Measurements from ENCODE around the gene ARFGEF3.
"Not testable (repeated sequence)": the region's sequence is repeated elsewhere in the genome, so short reads cannot be mapped to it uniquely, and the experiment has no call there.

ARFGEF3 gene

DNA sequence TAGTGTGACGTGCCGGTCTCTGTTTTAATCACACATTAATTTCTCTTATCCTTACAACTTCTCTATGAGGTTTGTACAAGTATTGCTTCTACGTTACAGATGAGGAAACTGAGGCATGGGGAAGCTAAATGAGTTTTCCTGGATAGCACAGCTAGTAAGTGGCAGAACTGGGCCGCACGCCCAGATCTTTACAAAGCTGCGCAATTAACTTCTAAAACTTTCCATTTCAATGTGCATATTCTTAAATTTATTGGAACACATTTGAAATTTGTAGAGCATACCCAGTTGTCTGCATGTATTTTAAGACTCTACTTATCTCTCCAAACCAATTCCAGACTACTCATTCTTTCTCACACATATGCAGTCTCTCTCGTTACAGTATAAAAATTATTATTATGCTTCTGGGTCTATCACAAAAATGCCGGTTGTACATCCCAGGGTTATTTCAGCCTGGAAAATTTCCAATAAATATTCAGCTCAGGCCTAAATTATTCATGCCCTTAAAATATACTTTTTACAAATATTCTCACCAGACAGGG is 44.3 kb upstream of the ARFGEF3 start:
- H3K4me3 ChIP-seq (ENCODE audit: low read depth, low read length): no peak overlapping the region
- H3K9me3 ChIP-seq (ENCODE audit: control insufficient read depth, insufficient read depth, low read depth, low read length): no peaks in the 10 kb centered on the region
- no peak for TF ChIP-seq ZSCAN23 (tag by site-specific recombination; IDR thresholded peaks at IDR 0.05)
- TF ChIP-seq ZNF555 (tag by site-specific recombination; conservative IDR thresholded peaks at IDR 0.05): no peak
- no peak for TF ChIP-seq ZNF324 (tag by site-specific recombination; IDR thresholded peaks at IDR 0.05)
- TF ChIP-seq, protein P1, sequence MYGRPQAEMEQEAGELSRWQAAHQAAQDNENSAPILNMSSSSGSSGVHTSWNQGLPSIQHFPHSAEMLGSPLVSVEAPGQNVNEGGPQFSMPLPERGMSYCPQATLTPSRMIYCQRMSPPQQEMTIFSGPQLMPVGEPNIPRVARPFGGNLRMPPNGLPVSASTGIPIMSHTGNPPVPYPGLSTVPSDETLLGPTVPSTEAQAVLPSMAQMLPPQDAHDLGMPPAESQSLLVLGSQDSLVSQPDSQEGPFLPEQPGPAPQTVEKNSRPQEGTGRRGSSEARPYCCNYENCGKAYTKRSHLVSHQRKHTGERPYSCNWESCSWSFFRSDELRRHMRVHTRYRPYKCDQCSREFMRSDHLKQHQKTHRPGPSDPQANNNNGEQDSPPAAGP (tag by site-specific recombination; IDR thresholded peaks at IDR 0.05): no peak
- no peak for TF ChIP-seq ZNF140 (tag by site-specific recombination; IDR thresholded peaks at IDR 0.05)
- TF ChIP-seq SALL2 (tag by site-specific recombination; IDR thresholded peaks at IDR 0.05; ENCODE audit: borderline replicate concordance): no peak
- TF ChIP-seq ZNF335 (tag by site-specific recombination; conservative IDR thresholded peaks at IDR 0.05): no peak
- TF ChIP-seq ZNF510 (tag by site-specific recombination; IDR thresholded peaks at IDR 0.05; ENCODE audit: insufficient replicate concordance): no peak
- TF ChIP-seq ZNF221 (tag by site-specific recombination; IDR thresholded peaks at IDR 0.05; ENCODE audit: borderline replicate concordance): no peak
- no peak for TF ChIP-seq HOXD13 (CRISPR knock-in tag; IDR thresholded peaks at IDR 0.05; ENCODE audit: borderline replicate concordance)
- TF ChIP-seq, protein P2, sequence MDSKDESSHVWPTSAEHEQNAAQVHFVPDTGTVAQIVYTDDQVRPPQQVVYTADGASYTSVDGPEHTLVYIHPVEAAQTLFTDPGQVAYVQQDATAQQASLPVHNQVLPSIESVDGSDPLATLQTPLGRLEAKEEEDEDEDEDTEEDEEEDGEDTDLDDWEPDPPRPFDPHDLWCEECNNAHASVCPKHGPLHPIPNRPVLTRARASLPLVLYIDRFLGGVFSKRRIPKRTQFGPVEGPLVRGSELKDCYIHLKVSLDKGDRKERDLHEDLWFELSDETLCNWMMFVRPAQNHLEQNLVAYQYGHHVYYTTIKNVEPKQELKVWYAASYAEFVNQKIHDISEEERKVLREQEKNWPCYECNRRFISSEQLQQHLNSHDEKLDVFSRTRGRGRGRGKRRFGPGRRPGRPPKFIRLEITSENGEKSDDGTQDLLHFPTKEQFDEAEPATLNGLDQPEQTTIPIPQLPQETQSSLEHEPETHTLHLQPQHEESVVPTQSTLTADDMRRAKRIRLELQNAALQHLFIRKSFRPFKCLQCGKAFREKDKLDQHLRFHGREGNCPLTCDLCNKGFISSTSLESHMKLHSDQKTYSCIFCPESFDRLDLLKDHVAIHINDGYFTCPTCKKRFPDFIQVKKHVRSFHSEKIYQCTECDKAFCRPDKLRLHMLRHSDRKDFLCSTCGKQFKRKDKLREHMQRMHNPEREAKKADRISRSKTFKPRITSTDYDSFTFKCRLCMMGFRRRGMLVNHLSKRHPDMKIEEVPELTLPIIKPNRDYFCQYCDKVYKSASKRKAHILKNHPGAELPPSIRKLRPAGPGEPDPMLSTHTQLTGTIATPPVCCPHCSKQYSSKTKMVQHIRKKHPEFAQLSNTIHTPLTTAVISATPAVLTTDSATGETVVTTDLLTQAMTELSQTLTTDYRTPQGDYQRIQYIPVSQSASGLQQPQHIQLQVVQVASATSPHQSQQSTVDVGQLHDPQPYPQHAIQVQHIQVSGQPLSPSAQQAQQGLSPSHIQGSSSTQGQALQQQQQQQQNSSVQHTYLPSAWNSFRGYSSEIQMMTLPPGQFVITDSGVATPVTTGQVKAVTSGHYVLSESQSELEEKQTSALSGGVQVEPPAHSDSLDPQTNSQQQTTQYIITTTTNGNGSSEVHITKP (tag by site-specific recombination; IDR thresholded peaks at IDR 0.05): no peak
- no peak for TF ChIP-seq ZSCAN16 (tag by site-specific recombination; IDR thresholded peaks at IDR 0.05)
- no peak for TF ChIP-seq ZNF174 (tag by site-specific recombination; IDR thresholded peaks at IDR 0.05)
- TF ChIP-seq ZNF776 (tag by site-specific recombination; IDR thresholded peaks at IDR 0.05; ENCODE audit: borderline replicate concordance): no peak
- no peak for TF ChIP-seq KLF7 (tag by site-specific recombination; IDR thresholded peaks at IDR 0.05; ENCODE audit: borderline replicate concordance)
- TF ChIP-seq ZNF266 (tag by site-specific recombination; IDR thresholded peaks at IDR 0.05; ENCODE audit: low read depth): no peak
- no peak for TF ChIP-seq ZNF768 (tag by site-specific recombination; IDR thresholded peaks at IDR 0.05)
- TF ChIP-seq GLI2 (tag by site-specific recombination; IDR thresholded peaks at IDR 0.05; ENCODE audit: borderline replicate concordance, low read depth): no peak
- TF ChIP-seq ZBTB21 (tag by site-specific recombination; IDR thresholded peaks at IDR 0.05): no peak
- TF ChIP-seq, protein P3, sequence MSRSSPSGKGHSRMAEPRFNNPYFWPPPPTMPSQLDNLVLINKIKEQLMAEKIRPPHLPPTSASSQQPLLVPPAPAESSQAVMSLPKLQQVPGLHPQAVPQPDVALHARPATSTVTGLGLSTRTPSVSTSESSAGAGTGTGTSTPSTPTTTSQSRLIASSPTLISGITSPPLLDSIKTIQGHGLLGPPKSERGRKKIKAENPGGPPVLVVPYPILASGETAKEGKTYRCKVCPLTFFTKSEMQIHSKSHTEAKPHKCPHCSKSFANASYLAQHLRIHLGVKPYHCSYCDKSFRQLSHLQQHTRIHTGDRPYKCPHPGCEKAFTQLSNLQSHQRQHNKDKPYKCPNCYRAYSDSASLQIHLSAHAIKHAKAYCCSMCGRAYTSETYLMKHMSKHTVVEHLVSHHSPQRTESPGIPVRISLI (tag by site-specific recombination; IDR thresholded peaks at IDR 0.05): no peak
- ChIA-PET CTCF (interaction anchor here (0.6 to 5.2 kb wide), 24 partner anchors 7 to 1247 kb away, joined by 3 to 57 read pairs (median 8); partner anchors contain the start of gene HEBP2), POLR2A (no interaction called here)
- H3K4me1 ChIP-seq (ENCODE audit: control insufficient read depth, insufficient read depth, low read length): no peaks in the 10 kb centered on the region
- H3K36me3 ChIP-seq (ENCODE audit: control insufficient read depth in 2 of 2, insufficient read depth in 1 of 2, low read length in 2 of 2): no peaks in the 10 kb centered on the region
- no peak overlapping the region for H3K27ac ChIP-seq (ENCODE audit: extremely low read depth, low read depth, low read length)

DNA sequence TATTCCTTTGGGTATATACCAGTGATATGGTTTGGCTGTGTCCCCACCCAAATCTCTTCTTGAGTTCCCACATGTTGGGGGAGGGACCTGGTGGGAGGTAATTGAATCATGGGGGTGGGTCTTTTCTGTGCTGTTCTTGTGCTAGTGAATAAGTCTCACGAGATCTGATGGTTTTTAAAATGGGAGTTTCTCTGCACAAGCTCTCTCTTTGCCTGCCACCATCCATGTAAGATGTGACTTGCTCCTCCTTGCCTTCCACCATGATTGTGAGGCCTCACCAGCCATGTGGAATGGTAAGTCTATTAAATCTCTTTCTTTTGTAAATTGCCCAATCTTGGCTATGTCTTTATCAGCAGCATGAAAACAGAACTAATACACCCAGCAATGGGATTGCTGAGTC is 42.5 kb upstream of the ARFGEF3 start:
- H3K9me3 ChIP-seq (ENCODE audit: control insufficient read depth, insufficient read depth, low read depth, low read length); H3K4me1 ChIP-seq (ENCODE audit: control insufficient read depth, insufficient read depth, low read length); POLR2A ChIA-PET; H3K36me3 ChIP-seq (ENCODE audit: control insufficient read depth in 2 of 2, insufficient read depth in 1 of 2, low read length in 2 of 2); H3K27ac ChIP-seq (ENCODE audit: extremely low read depth, low read depth, low read length); H3K4me3 ChIP-seq (ENCODE audit: low read depth, low read length): not testable (repeated sequence)
- CTCF ChIA-PET: interaction anchor here (0.7 to 1.3 kb wide), 5 partner anchors 112 to 310 kb away, joined by 3 to 4 read pairs (median 3); no protein-coding TSS in a partner anchor
